ENCODE data around the gene PCNT.

The PCNT gene

GRCh38 chr21:46334351-46335140 lies 10.6 kb downstream of the PCNT start:
- no peak for DNase-seq

GRCh38 chr21:46336603-46337002 lies 12.6 kb downstream of the PCNT start:
- DNase-seq = no peak

GRCh38 chr21:46340998-46341397 lies 17.0 kb downstream of the PCNT start:
- DNase-seq = no peak

GRCh38 chr21:46344219-46344915 lies 20.4 kb downstream of the PCNT start:
- DNase-seq = no peak

- DNase-seq = no peak
Measured at GRCh38 chr21:46345861-46346260, 21.9 kb downstream of the PCNT start.

GRCh38 chr21:46346296-46347202 lies 22.6 kb downstream of the PCNT start:
- DNase-seq = no peak

GRCh38 chr21:46347203-46347550 lies 23.2 kb downstream of the PCNT start:
- no peak for DNase-seq

- DNase-seq = no peak
Measured at GRCh38 chr21:46347791-46348381, 23.9 kb downstream of the PCNT start.

GRCh38 chr21:46349134-46349760 lies 25.3 kb downstream of the PCNT start:
- no peak for DNase-seq

GRCh38 chr21:46350571-46350970 lies 26.6 kb downstream of the PCNT start:
- DNase-seq = no peak

- DNase-seq = no peak
Measured at GRCh38 chr21:46350981-46351380, 27.0 kb downstream of the PCNT start.

- DNase-seq = no peak
Measured at GRCh38 chr21:46351476-46352163, 27.7 kb downstream of the PCNT start.

- no peak for DNase-seq
Measured at GRCh38 chr21:46352164-46352515, 28.2 kb downstream of the PCNT start.

GRCh38 chr21:46352913-46353312 lies 29.0 kb downstream of the PCNT start:
- no peak for DNase-seq

- no peak for DNase-seq
Measured at GRCh38 chr21:46354046-46354445, 30.1 kb downstream of the PCNT start.

GRCh38 chr21:46354518-46354917 lies 30.6 kb downstream of the PCNT start:
- no peak for DNase-seq

- no peak for DNase-seq
Measured at GRCh38 chr21:46355161-46356004, 31.4 kb downstream of the PCNT start.

GRCh38 chr21:46356005-46356338 lies 32.0 kb downstream of the PCNT start:
- no peak for DNase-seq

- DNase-seq = no peak
Measured at GRCh38 chr21:46356494-46357334, 32.8 kb downstream of the PCNT start.

GRCh38 chr21:46357335-46357604 lies 33.3 kb downstream of the PCNT start:
- DNase-seq = no peak

Measured in T1000 (cell line).